ENCODE data around the gene FAM217B.

DNA sequence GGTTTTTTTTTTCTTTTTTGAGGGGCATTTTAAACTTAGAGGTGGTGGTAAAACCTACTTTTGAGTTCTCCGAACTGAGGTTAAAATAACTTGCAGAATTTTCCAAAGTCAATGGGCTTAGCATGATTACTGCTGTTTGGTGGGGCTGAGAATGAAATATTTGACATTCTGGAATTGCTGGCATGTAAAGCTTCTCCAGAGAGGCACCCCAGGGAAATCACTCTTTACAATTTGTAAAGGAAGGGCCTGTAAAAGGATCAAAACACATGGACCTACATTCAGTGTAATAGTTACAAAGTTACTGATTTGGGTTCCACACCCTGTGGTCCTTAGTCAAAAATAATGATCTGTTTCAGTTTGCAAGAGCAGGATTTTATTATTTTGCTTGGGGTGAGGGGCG is 5.5 kb downstream of the FAM217B start:
- TF ChIP-seq POLR2AphosphoS5 (IDR thresholded peaks at IDR 0.05; ENCODE audit: low read depth, low read length) (no peak), POLR2A (IDR thresholded peaks at IDR 0.05; ENCODE audit: low read depth, low read length) (no peak)

All from GM12892 (cell line).